ENCODE data around the gene FILIP1.
"Not testable (repeated sequence)": the region's sequence is repeated elsewhere in the genome, so short reads cannot be mapped to it uniquely, and the experiment has no call there.

Gene FILIP1

DNA sequence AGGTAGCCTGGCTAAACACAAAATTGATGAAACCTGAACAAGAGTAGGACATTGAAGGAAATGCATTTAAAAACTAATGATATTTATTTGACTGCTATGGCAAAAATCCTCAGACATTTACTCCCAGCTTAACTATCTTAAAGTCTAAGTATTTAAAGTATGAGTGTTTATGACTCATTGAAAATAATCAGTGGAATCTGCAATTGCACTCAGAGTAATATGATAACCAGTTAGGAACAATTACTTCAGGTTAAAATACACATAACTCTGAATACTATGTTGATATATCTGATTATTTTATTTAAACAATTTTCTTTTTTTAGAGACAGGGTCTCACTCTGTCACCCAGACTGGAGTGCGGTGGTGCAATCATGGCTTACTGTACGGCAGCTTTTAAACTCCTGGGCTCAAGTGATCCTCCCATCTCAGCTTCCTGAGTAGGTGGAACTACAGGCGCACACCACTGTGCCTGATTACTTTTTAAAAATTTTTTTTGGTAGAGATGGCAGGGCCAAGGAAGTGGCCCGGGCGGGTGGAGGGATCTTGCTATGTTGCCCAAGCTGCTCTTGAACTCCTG is 43.9 kb downstream of the FILIP1 start:
- no peak for DNase-seq

DNA sequence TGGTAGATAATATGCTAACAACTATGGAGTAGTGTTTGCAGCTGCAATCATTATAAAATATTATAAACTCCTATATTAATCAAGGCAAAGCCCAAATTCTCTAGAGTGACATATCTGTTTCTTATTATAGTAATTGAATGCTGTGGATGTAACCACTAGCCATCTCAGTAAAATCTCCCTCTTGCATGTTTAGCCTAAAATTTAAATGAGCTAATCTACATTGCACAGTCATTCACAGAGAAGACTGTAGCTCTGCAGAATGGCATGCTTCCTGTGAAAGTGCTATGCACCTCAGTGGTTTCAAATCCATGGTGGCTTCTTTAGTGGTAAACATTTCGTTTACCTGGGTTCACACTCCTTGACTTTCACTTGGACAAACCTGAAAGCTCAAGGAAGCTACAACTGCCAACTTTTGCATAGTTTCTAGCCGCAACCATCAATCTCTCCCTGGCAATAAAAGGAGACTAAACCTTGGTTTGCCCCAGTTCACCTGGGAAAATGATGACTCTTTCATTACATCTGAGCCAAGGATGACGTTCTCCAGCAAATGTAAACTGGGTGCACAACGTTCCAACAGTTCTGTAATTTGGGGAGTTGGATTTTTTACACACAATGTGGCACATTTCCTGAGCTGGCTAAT is 47.2 kb downstream of the FILIP1 start:
- no peak for DNase-seq

DNA sequence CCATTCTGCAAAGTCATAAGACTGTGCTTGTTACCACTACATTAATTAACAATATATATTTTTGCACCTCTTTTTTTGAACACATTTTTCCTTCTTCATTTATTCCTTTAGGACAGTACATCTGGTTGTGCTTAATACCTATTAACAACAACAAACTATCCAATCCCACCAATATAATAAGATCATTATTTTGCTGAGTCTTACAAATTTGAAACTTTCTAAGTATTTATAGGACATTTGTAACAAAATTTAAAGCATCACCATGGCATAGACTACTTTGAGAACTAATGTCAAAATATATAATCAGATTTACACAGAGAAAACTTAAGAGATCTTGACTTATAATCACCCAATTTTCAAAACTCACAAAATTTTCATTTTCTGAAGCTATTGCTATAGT is 47.9 kb downstream of the FILIP1 start:
- no peak for DNase-seq

DNA sequence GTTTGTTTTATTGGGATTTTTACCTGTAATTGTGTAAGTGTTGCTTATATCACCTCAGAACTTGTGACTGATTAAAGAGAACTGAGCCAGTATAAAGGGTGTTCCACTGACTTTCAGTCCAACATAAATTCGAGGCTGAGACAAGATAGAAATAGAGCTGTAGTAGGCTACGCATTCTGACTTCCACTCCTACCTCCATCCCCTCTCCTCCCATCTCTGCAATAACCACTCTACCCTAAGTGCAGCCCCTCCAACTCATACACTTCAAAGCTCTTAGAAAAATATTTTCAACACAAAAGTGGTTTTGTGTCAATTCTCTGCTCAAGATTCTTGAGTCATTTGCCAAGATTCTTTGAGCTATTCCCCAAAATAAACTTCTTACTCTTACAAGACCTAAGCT is 48.7 kb downstream of the FILIP1 start:
- DNase-seq: no peak

DNA sequence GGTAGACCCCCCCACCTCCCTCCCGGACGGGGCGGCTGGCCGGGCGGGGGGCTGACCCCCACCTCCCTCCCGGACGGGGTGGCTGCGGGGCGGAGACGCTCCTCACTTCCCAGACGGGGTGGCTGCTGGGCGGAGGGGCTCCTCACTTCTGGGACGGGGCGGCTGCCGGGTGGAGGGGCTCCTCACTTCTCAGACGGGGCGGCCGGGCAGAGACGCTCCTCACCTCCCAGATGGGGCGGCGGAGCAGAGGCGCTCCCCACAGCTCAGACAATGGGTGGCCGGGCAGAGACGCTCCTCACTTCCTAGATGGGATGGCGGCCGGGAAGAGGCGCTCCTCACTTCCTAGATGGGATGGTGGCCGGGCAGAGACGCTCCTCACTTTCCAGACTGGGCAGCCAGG is 51.7 kb downstream of the FILIP1 start:
- DNase-seq: not testable (repeated sequence)

DNA sequence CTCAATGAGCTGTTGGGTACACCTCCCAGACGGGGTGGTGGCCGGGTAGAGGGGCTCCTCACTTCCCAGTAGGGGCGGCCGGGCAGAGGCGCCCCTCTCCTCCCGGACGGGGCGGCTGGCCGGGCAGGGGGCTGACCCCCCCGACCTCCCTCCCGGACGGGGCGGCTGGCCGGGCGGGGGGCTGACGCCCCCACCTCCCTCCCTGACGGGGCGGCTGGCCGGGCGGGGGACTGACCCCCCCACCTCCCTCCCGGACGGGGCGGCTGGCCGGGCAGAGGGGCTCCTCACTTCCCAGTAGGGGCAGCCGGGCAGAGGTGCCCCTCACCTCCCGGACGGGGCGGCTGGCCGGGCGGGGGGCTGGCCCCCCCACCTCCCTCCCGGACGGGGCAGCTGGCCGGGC is 52.1 kb downstream of the FILIP1 start:
- not testable (repeated sequence) for DNase-seq

DNA sequence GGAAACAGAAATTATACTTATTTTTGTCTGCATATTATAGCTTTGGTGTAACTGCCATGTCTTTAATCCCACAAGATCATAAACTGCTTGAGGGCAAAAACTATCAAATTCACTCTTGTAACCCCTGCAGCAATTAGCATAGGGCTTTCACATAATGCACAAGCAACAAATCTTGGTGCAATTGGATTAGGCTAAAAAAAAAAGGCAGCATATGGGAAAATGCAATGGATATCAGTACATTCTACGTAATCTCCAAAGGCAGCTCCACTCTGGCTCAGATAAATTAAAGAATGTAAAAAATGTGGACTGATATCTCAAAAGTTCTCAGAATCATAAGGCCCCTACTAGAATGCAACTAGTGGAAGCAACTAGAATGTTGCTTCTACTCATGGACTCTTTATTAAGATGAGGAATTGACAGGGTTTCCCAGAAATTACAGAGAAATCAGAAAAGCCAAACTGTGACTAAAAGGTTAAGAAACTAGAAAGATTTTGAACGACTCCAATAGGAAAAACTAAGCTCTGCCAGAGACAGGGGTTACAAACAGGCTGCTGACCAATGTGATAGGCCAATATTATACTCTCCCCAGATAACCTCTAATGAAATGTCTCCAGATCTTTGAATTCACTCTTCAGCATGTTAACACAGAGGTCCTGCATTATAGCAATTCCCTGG is 55.0 kb downstream of the FILIP1 start:
- DNase-seq: no peak

DNA sequence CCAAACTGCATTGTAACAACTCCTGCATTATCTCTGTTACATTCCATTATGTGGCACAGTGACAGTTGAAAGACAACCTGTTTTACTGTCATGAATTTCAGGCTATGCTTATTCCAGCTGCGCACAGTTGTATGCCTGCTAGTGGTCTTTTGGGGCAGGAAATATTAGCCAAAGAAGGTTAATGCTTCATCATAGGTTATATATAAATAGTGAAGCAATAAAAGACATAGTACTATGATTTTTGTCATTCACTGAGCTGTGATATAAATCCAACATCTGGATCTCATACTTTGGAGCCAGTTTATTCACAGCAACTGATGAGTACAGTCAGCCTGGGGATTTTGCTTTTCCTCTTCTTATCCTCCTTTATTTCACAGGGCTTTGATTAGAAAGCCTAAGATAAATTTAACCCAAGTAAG is 55.6 kb downstream of the FILIP1 start:
- DNase-seq: no peak

DNA sequence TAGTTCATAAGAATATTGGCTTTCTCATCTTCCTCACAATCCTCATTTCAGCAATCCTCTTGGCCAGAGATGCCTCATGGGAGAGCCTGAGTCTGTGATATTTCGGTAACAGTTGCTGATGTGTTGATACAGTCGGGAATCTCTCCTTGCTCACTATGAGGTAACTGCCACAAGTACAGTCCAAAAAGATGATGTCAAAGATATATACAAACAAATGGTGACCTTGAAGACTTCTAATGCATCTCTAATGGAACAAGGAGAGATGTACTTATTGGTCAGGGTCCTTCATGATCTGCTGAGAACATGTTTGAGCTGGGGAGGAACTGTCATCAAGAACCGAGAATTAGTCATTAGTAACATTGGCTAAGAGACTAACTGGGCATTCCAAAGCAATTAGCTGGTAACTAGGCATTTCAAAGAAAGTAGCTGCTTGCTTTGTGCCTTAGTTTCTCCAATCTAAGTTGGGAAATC is 56.1 kb downstream of the FILIP1 start:
- no peak for DNase-seq

DNA sequence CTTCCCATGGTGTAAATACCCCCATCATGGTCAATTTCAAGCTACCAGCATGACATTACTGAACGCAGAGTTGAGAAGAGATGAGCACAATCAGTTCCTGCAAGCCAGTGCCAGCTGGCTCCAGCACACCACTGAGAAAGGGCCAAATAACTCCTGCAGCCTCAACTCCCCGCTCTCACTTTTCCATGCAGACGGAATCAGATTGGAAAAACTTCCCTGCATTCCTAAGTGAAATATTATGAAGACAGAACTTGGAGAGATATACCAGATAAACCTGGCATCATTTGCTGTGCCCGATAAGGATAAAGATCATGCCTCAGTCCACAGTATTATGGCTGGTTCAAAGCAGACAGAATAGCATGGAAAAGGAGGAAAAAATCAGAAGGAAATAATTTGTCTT is 56.7 kb downstream of the FILIP1 start:
- DNase-seq: no peak

DNA sequence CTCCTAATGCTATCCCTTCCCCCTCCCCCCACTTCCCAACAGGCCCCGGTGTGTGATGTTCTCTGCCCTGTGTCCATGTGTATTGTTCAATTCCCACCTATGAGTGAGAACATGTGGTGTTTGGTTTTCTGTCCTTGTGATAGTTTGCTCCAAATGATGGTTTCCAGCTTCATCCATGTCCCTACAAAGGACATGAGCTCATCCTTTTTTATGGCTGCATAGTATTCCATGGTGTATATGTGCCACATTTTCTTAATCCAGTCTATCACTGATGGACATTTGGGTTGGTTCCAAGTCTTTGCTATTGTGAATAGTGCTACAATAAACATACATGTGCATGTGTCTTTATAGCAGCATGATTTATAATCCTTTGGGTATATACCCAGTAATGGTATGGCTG is 60.8 kb downstream of the FILIP1 start:
- not testable (repeated sequence) for DNase-seq

DNA sequence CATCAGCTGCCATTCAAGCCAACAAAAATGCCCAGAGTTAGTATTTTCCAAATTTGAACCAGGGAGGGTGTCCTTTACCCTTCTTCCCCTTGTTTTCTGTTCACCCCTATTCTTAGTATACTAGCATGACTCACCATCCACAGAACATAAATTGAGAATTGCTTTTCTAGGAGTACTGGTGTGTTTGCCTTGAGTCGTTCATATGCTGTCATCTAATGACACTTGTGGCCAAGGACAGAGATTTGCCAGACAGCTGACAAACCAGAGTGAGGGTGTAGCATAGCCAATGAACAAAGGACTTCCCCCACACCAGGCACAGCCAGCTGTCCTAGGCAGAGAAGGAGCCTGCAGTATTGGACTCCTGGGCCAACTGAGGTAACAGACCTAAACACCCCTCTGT is 62.2 kb downstream of the FILIP1 start:
- DNase-seq: no peak

DNA sequence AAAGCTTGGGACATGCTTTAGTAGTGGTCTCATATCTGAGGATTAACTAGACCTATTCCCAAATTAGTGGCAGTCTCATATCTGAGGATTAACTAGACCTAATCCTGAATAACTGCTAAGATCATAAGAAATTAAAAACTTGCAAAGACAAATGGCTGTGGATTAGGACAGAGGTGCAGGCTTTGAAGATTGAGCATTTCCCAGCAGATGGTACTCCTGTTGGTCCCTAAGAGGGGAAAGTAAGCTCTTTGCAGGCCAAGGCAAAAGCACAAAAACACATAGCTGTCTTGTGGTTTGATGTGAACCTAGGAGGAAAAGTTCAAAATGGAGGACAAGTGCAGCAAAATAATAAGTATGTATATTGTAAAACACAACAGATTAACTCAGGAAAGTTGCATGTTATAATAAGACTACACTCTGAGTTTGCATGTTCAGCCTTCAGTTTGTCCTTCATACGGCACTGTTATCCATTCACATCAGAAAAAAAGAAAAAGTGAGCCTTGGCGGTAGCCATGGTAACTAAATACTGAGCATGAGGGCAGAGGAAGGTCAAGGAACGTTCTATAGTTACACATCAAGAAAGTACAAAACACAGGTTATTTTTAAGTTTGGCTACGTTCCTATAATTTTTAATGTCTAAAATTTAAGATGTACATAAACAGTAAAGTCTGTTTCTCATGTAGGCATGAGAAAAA is 62.8 kb downstream of the FILIP1 start:
- DNase-seq: no peak

DNA sequence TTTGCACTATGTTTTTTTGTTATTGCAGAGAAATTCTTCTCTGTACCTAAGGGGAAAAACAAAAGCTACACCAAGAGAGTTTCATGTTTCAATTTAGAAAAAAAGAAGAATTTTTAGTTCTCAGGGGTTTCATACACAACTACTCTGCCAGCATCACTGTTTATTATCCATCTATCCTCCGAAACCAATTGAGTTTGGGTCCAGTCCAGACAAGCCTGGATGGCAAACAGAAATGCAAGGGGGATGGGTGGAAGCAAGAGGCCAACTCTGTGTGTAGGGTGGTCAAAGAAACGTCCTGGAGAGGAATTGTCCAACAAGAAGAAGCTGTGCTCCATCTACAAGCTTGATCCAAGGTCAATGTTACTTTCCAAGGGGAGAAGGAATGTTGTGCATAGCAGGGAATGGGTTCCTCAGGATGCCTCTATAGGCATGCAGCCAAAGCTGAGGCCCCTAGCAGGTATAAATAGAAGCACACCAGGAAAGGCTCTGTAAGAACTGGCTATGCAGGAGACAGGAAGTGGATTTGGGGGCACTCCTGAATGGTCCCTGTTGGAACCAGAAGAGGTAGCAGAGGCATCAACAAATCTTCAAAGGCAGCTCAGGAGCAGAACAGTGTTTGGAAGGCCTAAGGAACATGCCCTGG is 64.4 kb downstream of the FILIP1 start:
- no peak for DNase-seq

DNA sequence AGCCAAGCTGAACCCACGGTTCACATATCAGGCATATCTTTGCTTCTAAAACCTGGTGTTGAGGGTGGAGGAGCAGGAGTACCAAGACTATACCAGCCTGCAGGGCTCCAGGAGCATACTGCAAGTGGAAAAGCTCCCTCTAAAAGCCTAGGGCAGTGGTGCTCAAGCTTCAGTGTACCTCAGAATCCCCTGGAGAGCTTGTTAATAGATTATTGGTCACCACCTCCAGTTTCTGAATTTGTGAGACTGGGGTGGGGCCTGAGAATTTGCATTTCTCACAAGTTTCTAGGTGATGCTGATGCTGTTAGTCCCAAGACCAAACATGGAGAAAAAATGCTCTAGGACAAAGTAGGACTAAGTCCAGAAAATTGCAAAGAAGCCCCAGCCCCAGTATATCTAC is 65.4 kb downstream of the FILIP1 start:
- no peak for DNase-seq

DNA sequence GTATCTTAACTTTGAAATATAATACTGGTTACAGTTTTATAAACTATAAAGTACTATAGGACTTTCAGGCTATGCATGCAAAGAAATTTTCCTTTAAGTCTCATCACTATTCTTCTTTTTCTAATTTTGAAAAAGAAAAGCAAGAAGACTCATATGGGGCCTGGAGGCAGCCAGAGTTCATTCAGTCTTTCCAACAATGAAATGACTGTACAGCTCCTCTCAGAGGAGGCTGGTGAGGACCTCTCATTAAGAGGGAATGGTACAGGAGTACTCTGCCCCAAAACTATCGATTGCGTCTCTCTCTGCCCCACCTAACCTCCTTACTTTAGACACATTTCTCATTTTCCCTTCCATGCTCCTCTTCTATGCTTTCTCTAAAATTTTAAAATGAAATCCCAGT is 66.3 kb downstream of the FILIP1 start:
- DNase-seq: no peak

DNA sequence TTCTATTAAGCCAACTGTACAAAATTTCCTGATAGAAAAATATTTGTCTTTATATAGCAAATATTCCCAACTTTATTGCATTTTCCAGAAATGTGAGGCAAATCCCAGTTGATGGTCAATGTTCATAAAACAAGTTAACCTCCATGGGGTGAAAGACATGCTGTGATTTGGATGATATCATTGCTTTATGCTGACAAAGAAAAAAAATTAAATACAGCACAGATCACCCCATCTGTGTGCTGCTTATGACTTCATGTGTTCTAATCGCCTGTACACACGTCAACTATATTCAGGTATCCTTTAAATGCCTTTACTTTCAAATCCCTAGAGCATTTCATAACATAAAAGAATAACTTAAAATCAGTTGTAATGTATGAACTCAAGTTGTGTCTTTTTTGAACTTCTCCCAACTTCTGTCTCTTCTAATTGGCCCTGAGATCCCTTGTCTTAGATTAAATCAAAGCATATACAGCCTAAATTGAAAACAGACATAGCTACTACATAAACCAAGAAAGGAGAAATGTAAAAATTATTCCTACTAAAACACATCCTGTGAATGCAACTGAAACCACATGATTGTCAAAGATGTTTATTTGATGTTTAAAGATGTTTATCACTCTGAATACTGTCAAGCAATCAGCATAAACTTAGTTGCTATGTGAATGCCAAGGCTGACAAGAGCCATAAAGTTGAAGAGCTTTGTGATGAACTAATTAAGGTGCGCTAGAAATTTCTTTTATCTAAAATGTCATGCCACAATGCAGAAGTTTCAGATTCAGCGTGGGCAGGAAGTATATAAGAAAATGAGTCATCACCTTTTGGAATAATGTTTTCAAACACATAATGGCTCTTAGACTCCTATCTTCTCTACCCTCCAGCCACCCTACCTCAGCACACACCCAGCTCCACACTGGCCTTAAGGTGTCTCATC is 68.7 kb downstream of the FILIP1 start:
- no peak for DNase-seq

DNA sequence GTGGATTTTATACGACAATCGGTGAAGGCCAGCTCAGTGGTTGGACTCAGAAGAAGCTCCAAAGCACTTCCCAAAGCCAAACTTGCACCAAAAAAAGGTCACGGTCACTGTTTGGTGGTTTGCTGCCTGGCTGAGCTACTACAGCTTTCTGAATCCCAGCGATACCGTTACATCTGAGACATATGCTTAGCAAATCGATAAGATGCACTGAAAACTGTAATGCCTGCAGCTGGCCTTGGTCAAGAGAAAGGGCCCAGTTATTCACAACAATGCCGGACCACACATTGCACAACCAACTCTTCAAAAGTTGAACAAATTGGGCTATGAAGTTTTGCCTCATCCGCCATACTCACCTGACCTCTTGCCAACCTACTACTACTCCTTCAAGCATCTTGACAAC is 70.2 kb downstream of the FILIP1 start:
- no peak for DNase-seq

DNA sequence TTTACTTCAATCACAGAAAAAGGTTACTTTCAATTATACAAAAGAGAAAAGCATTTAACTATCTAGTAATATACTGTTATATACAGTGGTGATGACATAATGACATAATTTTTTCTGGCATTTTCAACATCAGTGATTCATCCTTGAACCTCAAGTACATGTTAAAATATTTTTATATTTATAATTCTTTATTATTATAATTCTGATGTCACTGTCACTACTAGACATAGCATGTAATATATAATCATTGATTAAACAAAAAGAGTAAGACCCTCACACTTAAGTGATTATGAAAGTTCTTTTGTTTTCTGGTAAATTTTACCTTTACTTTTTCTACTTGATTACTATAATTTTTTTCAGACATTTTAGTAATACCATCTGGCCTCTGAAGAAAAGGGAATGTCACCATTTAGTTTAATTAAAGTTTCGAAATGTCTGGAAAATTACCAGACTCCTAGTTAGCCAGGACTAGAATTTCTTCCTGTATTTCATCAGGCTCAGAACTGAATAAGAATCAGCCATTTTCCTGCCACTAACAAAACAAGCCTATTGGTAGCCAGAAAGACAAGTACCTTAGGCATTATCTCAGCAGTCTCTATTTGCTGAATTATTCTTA is 71.5 kb downstream of the FILIP1 start:
- no peak for DNase-seq

DNA sequence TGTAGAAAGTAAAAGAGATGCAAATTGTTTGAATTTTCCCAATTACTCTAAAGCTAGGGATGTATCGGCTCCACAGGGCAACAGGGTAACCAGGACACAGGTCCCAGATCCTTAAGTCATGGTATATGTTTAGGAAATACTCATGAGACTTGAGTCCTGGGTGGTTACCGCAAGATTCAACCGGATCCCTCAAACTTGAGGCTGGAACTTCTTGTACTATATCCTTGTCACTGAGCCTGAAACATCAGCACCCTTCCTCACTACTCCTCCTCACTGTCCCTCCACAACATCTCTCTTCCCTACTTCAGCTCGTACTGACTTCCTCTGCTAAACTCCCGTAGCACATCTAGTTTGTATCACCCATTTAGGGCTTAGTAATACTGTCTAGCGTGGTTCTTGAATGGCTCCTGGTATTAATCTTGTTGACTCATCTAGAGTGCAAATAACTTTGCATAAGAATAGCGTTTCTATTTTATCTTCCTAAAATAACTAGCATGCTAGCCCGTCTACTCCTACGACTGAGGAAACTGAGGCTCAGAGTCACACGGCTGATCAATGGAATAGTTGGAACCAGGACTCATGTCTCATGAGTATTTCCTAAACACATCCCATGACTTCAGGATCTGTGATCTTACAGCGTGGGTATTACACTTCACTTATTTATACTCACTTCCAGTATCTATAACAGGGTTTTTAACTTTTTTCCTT is 72.1 kb downstream of the FILIP1 start:
- DNase-seq: no peak

DNA sequence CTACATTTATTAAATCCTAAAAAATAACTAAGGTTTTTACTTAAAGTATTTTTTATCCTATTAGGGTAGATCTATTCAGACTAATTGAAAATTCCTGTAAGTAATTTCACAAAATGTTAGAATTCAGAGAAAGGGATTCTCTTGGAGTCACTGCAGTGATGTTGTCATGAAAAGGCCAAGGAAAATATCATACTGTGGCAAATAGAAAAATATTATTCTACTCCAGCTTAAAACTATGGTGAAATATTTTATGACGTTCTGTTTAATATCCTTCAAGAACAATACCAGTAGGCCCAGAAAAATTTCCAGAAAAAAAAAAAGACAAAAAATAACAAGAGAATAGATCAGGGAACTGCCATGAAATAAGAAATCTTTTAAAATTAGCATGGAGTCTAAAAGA is 73.6 kb downstream of the FILIP1 start:
- no peak for DNase-seq
